AG10803 (cell line): ENCODE results near the gene CARS2.
"Not testable (repeated sequence)": the region's sequence is repeated elsewhere in the genome, so short reads cannot be mapped to it uniquely, and the experiment has no call there.

Source experiments
- DNase-seq: peaks from one replicate; pipeline ENCODE4 v3.0.0; 2010; ENCODE audit warnings: low read depth
- H3K4me3 ChIP-seq: 2 replicates; pipeline ENCODE4 v1.5.1; 2011; ENCODE audit warnings: mild to moderate bottlenecking, low read length, control low read depth
- TF ChIP-seq, protein P1 (sequence below): conservative IDR thresholded peaks from 2 replicates; pipeline ENCODE4 v1.5.1; 2011; ENCODE audit warnings: mild to moderate bottlenecking, low read length, control low read depth, inconsistent platforms

Gene CARS2

GRCh38 chr13:110682746-110683145 is 23.2 kb downstream of the CARS2 start:
- TF ChIP-seq, protein P1, sequence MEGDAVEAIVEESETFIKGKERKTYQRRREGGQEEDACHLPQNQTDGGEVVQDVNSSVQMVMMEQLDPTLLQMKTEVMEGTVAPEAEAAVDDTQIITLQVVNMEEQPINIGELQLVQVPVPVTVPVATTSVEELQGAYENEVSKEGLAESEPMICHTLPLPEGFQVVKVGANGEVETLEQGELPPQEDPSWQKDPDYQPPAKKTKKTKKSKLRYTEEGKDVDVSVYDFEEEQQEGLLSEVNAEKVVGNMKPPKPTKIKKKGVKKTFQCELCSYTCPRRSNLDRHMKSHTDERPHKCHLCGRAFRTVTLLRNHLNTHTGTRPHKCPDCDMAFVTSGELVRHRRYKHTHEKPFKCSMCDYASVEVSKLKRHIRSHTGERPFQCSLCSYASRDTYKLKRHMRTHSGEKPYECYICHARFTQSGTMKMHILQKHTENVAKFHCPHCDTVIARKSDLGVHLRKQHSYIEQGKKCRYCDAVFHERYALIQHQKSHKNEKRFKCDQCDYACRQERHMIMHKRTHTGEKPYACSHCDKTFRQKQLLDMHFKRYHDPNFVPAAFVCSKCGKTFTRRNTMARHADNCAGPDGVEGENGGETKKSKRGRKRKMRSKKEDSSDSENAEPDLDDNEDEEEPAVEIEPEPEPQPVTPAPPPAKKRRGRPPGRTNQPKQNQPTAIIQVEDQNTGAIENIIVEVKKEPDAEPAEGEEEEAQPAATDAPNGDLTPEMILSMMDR = no peak
- H3K4me3 ChIP-seq = no peak overlapping the region
- DNase-seq = no peak

DNA sequence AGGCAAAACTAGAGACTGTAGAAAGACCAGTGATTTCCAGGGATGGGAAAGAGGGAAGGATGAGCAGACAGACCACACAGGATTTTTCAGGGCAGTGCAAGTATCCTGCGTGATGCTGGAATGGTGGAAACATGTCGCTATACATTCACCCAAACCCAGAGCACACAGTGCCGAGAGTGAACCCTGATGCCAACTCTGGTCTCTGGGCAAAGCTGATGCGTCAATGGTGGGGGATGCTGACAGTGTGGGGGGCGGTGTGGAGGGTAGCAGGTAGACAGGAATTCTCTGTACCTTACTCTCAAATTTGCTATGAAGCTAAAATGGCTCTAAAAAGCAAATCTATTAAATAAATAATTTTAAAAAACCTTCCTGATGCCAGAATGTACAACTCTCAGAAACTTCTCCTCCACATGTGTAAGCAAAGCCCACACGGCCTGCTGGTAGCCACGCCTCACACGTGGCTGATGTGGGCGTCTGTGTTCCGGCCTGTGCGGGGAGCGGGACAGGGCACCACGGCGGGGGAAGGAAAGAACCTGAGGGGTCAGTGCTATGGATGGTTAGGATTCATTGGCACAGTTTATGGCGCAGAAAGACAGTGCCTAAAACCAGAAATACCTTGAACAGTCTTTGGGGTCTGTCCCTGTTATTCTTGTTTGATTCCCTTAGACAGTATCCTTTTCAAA is 23.9 kb downstream of the CARS2 start:
- no peak overlapping the region for H3K4me3 ChIP-seq
- TF ChIP-seq, protein P1 = no peak
- DNase-seq = no peak

DNA sequence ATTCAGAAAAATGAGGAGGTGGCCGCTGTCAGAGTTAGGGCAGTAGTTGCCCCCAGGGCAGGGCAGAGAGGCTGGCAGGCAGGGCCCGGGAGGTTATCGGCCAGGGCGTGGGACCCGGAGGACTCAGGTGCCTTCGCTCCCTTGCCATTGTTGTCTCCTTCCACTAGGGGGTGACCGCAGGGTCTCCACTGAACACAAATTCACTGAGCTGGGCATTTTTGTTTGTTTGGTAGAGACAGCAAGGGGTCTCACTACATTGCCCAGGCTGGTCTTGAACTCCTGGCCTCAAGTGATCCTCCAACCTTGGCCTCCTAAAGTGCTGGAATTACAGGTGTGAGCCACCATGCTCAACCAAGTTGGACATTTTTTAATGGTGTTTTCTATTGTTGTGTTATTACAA is 25.1 kb downstream of the CARS2 start:
- H3K4me3 ChIP-seq = no peak overlapping the region
- no peak for DNase-seq
- TF ChIP-seq, protein P1 = peak; percentile 44

DNA sequence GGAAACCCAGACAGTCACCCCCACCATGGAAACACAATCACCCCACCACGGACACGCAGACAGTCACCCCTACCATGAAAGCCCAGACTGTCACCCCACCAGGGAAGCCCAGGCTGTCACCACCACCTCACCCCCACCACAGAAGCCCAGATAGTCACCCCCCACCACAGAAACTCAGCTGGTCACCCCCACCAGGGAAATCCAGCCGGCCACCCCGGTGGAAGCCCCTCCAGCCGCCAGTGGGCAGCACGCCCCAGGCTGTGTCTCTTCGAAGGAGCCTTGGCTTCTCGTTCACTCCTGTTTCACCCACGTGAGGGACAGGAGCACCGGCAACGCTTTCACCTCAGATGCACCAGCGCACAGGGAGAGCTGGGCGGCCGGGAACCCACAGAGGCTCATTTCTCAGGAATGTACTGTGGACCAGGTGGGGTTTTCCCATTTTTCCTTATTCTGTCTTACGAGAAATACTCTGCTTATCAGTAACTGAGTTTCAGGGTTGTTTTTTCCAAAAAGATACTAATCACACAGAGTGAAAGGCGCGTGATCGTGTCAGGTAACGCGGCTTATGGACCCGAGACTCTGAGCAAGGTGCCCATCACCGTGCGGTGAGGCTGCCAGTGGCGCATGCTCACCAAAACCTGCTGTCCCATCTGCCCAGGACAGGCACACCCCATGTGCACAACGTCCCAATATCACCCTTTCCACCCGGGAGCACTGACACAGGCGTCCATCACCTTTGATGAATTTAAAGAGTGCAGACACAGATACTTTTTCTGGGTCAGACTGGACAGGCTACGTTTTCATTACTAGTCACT is 28.0 kb downstream of the CARS2 start:
- no peak for DNase-seq
- TF ChIP-seq, protein P1 = no peak
- H3K4me3 ChIP-seq = no peak overlapping the region

- DNase-seq = no peak
- H3K4me3 ChIP-seq = no peak overlapping the region
- TF ChIP-seq, protein P1 = no peak
These were observed 29.0 kb downstream of the CARS2 start for GRCh38 chr13:110676595-110677587.

- not testable (repeated sequence) for DNase-seq, H3K4me3 ChIP-seq
These were observed 36.1 kb downstream of the CARS2 start for GRCh38 chr13:110669814-110670213.

- TF ChIP-seq, protein P1 = no peak
- no peak overlapping the region for H3K4me3 ChIP-seq
- DNase-seq = no peak
These were observed 36.9 kb downstream of the CARS2 start for GRCh38 chr13:110669036-110669435.
